ENCODE measurements around the gene CEBPB.

DNA sequence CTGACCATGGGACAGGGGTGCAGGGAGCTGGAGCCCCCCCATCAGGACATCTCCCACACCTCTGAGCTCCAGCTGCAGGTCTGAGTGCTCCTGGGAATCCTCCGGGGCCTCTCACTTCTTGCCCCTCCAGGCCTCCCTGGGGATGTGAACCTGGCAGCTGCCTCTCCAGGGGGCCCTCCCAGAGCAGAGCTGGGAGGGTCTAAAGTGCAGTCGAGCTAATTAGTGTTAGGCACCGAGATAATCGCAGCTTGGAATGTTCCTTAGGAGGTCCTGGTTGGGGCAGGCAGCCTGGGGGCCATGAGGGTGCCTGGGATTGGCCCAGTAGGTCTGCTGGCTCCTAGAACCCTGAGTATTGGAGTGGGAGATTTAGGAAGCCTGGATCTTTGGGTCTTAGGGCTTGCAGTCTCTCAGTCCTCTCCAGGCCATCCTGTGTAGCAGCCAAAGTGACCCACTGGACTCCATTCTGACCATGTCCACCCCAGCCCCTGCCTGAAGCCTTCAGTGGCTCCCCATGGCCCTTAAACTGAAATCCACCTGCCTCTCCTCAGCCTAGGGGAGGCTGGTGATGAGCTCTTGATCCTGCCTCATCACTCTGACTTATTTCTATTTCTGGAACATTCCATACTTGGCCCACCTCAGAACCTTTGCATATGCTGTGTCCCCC is 26.0 kb downstream of the CEBPB start:
- TF ChIP-seq CTCF (IDR thresholded peaks at IDR 0.05; ENCODE audit: low read depth, low read length, poor library complexity, severe bottlenecking), result no peak
- TF ChIP-seq EZH2phosphoT487 (IDR thresholded peaks at IDR 0.05; ENCODE audit: borderline replicate concordance, low read length), result no peak
